LNCAP (cell line): Measurements from ENCODE around the gene MAP10.

Experiments used
- TF ChIP-seq, protein P1 (sequence below): fragments of 450-650 bp; IDR thresholded peaks from 2 replicates; pipeline ENCODE4 v1.5.1; 2017; ENCODE audit warnings: mild to moderate bottlenecking

The MAP10 gene

DNA sequence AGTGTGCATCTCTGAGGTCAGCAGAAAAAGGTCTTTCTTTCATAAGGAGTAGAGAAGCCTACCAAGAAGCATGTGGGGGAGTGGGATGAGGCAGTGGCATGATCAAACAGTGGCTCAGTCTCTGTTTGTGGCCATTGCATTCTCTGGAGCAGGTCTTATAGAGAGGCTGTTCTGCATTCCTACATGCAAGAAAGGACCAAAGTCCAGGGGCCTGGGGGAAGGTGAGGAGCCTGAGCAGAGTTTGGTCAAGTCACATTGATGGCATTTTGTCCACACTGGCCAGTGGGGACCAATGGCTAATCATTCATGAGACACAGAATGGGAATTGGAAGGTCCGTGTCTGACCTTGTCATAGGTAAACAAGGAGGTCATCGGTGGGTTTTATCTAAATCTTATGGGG is 25.4 kb downstream of the MAP10 start:
- TF ChIP-seq, protein P1, sequence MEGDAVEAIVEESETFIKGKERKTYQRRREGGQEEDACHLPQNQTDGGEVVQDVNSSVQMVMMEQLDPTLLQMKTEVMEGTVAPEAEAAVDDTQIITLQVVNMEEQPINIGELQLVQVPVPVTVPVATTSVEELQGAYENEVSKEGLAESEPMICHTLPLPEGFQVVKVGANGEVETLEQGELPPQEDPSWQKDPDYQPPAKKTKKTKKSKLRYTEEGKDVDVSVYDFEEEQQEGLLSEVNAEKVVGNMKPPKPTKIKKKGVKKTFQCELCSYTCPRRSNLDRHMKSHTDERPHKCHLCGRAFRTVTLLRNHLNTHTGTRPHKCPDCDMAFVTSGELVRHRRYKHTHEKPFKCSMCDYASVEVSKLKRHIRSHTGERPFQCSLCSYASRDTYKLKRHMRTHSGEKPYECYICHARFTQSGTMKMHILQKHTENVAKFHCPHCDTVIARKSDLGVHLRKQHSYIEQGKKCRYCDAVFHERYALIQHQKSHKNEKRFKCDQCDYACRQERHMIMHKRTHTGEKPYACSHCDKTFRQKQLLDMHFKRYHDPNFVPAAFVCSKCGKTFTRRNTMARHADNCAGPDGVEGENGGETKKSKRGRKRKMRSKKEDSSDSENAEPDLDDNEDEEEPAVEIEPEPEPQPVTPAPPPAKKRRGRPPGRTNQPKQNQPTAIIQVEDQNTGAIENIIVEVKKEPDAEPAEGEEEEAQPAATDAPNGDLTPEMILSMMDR = no peak

DNA sequence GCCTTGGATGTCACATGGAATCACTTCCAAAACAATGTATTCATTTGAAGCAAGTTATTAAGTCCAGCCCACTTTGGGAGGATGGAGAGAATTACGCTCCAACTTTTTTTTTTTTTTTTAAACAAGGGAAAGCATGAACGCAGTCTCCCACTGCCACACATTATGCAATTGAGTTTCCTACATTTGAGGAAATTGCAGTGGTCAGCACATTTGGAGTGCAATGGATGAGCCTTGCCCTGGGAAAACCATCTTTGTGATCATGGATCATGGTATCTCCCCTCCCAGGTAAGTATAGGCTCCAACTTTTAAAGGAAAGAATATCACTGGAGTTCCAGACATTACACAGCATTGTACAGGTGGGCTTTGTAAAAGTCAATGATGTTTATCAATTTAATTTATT is 26.7 kb downstream of the MAP10 start:
- TF ChIP-seq, protein P1 = no peak

DNA sequence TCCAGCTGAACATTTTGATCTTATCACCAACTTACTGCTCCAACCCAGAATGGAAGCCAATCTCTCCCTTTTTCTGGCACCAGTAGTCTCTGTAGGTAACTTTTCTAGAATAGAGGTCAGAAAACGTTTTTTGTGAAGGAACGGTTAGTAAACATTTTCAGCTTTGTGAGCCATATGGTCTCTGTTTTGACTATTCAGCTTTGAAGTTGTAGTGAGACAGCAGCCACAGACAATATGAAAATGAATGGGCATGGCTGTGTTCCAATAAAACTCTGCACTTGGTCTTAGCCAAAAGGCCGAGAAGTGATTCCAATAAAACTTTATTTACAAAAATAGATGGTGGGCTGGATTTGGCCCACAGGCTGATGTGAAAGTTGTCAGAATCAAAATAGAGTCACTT is 28.9 kb downstream of the MAP10 start:
- TF ChIP-seq, protein P1 = no peak

DNA sequence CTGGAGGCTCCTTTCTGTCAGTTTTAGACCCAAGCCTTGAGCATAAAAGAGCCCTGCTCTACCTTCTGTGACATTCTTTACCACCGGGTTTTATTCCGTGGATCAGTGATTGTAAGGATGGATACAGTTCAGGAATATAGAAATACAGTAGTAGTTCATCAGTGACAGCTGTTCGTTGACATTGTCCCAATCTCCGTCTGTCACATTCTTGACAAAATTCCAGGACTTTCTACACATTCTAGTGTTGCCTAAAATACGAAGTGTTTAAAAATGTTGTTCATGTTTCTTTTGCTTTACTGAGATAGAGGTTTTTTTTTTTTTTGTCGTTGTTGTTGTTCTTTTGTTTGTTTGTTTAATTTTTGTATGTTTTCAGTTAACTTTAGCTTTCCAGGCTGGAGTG is 29.9 kb downstream of the MAP10 start:
- TF ChIP-seq, protein P1 = no peak

DNA sequence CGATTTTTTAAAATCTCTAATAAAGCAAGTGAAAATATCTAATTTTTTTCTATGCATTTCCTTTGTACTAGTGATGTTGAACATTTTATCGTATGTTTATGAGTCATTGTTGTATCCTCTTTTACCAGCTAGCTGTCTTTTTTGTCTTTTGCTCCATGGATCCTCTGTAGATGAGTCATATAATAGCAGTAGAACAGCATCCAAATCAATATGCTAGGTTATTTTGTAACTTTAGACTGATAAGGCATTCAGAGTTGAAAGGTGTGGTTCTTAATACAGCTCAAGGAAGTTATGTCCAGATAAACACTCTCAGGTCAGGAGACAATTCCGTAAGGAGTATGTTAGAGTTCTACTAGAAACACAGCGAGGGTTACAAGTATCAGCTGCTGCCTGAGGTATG is 31.9 kb downstream of the MAP10 start:
- TF ChIP-seq, protein P1 = no peak

DNA sequence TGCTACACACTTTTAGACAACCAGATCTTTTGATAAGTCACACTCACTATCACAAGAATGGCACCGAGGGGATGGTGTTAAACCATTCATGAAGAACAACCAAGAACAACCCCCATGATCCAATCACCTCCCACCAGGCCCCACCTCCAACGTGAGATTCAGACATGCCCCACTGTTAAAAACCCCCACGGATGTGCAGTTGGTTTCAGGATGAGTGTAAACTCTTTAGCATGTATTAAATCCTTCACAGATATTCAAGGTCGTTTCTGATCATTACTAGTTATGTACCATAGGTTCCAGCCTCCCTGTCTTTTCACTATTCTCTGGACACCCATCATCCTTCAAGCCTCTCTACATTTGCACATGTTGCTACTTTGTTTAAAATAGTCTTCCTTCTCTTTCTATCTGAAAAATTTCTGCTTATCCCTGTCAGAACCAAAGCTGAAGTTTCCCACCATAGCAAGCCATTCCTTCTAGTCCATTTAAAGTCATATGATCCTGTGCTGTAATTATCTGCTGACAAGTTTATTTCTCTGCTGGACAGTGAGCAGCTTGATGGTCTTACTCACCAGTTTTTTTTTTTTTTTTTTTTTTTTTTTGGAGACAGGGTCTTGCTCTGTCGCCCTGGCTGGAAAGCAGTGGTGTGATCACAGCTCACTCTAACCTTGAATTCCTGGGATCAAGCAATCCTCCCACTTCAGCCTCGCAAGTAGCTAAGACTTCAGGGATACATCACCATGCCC is 36.8 kb downstream of the MAP10 start:
- TF ChIP-seq, protein P1 = no peak

DNA sequence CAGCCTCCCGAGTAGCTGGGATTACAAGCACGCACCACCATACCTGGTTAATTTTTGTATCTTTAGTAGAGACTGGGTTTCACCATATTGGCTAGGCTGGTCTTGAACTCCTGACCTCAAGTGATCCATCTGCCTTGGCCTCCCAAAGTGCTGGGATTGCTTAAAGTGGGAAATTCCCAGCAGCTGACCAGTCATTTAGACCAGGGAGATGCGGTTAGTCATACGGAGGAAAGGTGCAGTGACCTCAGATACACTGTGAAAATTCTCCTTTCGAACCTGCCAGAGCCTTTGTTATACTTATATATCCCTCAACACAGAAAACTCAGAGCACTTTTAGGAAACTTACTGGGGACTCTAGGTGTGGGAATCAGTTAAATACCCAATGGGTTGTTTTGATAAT is 39.6 kb downstream of the MAP10 start:
- TF ChIP-seq, protein P1 = no peak
